ENCODE data around the gene BRSK2.

The BRSK2 gene

DNA sequence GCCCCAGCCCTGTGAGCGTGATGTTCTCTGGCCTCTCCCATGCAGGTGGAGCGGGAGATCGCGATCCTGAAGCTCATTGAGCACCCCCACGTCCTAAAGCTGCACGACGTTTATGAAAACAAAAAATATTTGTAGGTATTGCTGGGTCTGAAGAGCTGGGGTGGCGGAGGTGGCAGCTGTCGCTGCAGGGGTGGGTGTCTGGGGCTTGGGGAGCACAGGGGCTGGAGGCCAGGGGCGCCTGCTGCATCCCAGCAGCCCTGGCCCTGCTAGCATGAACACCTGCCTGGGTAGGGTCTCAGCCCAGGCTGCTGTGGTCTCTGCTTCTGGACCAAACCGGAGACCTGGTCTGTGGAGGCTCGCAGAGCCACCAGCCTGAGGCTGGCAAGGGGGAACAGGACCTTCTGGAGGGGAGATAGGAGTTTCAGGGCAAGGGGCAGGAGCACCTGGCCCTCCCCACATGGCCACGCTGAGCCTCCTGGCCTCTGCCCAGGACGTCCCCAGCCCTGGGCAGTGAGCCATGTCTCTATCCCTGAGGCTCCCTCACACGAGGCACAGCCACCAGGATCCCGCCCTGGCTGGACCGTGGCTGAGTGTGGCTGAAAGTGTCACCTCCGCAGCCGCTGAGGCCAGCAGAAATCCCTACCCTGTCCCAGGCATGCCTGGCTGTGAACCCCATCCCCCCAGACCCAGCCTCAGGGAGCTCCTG is 48.7 kb downstream of the BRSK2 start:
- DNase-seq, result no peak

DNA sequence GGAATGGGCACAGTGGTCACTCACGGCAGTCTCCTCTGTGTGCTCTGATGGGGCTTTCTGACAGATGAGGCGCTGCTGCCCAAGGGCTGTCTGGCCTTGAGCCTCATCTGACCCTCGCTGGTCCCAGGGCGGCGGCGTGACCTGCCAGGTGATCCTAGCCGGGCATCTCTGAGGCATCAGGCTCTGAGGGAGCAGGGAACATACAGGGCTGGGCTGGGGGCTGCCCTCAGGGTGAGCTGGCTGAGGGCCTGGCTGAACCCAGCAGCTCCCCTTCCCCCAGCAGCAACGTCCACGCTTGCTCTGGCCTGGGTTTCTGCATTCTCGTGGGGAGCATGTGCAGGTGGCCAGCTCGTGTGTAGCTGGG is 49.2 kb downstream of the BRSK2 start:
- no peak for DNase-seq

DNA sequence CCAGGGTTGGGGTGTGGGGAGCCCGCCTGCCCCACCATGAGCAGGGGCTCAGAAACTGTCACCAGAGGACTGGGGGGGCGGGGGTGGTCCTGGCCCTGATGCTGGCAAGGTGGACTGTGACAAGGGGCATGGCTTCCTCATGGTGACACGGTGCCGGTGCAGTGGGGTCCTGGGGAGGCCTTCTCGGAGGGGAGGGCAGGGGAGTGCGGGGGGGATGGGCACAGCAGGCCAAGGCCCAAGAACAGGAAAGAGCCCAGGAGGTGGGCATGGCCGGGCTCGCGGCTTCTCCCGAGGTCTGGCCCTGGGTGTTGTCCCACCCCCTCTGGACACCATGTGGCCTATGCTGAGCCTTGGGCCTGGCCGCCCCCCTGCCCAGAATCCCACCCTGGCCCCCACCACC is 49.6 kb downstream of the BRSK2 start:
- DNase-seq, result no peak

DNA sequence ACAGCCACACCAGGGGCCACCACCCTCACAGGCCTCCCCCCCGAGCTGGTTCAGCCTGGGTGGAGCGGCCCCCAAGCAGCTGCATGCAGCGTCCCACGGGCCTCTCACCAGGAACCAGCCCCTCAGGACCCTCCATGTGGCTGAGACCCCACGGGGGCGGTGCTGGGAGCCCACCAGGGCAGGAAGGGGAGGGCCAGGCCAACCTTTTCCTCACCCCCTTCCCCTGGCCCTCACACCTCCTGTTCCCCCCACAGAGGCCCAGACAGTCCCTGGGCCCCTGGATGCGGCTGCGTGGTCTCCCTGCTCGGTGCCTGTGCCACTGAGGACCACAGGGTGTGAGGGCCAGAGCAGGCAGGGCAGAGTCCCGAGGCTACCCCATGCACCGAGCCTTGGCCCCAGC is 50.3 kb downstream of the BRSK2 start:
- no peak for DNase-seq

DNA sequence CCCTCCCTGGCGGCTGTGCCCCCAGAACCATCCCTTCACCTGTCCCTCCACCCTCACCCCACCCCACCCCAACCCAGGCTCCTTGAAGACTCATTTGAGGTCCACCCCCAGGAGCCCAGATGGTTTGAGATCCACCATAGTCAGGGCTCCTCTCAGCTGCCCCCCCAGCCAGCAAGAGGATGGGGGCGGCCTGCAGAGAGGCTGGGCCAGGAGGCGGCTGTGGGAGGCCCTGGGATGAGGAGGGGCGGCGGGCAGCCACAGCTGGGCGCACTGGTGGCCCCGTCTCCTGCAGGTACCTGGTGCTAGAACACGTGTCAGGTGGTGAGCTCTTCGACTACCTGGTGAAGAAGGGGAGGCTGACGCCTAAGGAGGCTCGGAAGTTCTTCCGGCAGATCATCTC is 50.8 kb downstream of the BRSK2 start:
- DNase-seq, result no peak

DNA sequence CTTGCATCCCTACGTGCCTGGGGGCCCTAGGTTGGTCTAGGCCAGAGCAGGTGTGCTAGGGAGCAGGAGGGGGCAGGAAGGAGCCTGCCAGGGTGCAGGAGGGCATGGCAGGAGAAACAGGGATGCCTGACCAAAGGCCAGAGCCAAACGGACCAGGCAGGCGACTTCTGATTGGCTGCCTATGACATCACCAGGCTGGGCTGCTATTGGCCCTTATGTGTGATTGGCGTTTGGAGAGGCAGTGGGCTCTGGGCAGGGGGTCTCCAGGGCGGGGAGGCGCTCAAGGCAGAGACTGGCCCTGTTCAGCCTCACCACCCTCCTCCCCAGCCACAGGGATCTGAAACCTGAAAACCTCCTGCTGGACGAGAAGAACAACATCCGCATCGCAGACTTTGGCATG is 52.4 kb downstream of the BRSK2 start:
- no peak for DNase-seq

DNA sequence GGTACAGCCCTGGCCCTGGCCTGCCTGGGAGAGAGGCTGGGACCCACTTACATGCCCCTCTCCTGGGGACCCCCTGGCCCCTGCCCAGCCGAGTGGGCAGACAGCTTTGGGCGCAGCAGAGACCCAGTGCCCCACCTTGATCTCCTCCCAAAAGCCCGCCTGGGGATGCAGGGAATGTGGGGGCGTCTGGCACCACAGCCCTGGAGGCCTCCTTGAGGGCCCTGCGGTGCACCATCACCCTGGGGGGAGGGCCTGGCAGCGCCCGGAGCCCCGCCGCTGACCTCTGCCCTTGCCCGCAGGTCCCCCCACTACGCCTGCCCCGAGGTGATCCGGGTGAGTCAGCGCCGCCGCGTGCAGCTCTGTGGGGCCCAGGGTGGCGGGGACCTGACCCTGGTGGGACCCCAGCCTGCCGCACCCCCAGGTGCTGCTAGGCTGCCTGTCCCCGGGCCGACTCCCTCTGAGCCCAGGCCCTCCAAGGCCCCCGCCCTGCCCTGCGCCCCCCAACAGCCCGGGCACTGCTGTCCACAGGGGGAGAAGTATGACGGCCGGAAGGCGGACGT is 53.2 kb downstream of the BRSK2 start:
- DNase-seq, result no peak

DNA sequence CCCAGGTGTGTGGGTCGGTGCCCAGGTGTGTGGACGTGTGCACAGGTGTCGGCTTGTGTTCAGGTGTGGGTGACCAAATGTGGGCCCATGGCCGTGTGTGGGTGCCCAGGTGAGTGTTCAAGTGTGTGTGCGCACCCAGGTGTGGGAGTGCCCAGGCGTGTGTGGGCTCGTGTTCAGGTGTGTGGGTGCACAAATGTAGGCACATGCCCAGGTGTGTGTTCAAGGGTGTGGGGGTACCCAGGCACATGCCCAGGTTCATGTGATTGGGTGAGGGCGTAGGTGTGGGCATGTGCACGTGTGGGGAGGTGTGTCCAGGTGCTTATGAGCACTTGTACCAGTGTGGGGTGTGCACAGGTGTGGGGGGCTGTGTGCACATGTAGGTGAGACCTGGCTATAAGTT is 54.0 kb downstream of the BRSK2 start:
- DNase-seq, result no peak

DNA sequence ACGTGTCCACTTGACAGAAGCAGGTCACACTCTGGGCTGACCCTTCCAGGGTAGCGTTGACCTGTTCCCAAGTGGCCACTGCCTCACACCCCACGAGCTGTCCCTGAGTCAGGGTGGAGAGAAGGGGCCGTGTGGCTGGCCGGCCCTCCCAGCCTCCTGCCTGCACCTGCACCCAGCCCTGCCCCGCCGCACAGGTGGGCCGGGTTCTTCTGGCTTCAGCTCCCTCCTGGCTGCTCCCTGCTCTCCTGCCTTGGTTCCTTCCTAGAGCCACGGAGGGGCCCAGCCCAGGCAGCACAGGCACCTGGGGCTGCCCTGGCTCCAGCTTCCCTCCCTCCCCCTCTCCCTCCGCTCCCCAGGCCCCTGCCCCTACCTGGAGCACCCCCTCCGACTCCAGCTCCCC is 54.6 kb downstream of the BRSK2 start:
- DNase-seq, result no peak

DNA sequence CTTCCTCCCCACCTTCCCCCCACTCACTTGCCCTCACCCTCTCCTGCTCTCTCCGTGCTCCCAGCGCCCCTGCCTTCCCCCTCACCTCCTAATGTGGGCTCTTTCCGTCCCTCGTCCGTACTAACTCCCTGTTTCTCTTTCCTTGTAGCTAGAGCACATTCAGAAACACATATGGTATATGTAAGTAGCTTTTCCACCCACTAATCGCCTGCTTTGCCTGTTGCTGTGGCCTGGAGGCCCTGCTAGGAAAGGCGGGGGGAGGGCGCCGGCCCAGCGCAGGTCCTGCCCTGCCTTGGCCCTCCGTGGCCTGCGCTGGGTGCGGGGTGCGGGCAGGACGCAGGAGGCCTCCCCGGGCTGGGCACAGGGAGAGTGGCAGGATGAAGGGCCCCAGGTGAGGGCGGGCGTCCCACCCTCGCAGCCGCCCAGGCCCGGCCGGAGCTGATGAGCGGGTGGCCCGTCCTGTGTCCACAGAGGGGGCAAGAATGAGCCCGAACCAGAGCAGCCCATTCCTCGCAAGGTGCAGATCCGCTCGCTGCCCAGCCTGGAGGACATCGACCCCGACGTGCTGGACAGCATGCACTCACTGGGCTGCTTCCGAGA is 55.2 kb downstream of the BRSK2 start:
- no peak for DNase-seq

DNA sequence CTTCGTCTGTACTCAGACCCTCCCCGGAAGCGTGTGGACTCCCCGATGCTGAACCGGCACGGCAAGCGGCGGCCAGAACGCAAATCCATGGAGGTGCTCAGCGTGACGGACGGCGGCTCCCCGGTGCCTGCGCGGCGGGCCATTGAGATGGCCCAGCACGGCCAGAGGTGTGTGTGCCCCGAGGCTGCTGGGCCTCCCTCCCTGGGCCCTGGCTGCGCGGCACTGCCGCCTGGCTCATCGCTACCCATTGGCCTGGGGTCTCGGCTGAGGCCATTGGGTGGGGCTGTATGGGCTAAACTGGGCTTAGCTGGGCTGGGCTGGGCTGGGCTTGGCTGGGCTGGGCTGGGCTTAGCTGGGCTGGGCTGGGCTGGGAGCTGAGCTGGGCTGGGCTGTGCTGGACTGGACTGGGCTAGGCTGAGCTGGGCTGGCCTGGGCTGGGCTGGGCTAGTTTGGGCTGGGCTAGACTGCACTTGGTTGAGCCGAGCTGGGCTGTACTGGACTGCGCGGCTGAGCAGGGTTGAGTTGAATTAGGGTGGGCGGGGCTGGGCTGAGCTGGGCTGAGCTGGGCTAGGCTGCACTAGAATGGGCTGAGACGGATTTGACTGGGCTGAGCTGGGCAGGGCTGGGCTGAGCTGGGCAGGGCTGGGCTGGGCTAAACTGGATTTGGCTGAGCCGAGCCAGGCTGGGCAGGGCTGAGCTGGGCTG is 56.2 kb downstream of the BRSK2 start:
- no peak for DNase-seq

DNA sequence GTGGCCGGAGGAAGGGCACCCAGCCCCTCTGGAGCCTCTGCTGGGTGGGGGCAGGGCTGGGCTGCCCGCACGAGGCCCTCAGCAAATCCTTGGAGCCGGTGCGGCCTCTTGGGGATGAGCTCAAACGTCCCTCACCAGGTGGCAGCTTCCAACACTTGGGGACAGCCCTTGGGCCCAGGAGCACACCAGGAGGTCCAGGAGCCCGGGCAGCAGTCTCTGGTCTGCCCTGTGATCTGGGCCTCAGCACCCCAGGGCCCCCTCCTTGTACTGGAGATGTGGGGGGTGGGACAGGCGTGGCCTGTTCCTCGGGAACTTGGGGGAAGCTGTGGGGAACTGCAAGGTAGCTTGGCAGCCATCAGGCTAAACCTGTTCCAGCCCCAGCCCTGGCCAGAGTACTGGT is 56.9 kb downstream of the BRSK2 start:
- DNase-seq, result no peak

DNA sequence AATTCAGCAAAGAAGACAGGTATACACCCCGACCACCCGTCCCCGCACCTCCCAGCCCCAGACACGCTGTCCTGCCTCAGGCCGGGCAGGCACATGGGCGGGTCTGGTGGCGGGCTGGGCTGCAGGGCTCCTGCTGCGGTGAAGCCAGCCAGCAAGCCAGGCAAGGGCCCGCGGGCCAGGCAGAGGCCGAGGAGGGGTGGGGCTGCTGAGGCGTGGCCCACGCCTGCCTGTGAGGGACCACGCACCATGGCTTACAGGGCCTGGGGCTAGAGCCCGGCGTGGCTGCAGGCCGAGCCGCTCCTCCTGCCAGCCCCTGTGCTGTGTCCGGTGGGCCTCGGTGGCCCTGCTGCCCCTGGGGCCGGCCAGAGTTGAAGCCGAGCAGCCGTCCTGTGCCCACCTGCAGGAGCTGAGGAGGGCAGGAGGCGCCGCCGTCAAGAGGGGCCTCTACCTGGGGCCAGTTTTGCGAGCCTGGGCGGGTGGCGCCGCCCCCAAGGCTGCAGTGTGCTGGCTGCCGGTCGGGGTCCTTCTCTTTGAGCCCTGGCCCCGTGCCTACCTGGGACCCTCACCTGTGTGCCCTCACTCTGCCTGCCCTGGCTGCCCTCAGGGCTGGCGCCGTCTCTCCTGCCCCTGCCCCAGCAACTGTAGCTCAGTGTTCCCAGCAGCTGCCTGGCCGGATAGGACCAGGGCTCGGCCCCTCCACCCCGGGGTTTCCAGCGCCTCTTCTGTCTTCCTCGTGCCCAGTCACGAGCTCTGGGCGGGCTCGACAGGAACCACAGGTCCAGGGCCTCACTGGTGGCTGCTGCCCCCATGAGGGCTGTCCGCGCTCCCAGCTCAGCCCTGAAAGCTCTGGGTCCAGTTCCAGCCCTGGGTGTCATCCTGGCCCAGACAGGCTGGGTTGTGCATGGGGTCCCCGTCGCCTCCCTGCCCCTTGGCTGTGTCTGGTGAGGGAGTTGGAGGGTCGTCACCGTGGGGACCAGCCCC is 58.4 kb downstream of the BRSK2 start:
- DNase-seq, result no peak

DNA sequence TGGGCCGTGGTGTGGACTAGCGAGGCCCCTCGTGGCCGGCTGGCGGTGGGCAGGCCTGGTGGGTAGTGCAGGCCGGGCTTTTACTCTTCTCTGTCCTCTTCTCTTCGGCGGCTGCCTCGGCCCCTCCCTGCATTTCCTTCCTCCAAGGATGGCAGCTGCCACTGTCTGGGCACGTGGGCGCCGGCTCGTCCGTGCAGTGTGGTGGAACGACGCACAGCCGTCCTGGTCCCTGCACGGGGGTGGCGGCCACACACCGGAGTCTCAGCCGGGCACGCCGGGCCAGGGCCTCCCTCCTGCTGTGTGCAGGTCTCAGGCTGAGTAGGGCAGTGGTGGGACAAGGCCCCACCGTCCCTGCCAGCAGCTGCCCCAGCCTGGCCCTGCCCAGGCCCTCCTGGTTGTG is 59.1 kb downstream of the BRSK2 start:
- no peak for DNase-seq

DNA sequence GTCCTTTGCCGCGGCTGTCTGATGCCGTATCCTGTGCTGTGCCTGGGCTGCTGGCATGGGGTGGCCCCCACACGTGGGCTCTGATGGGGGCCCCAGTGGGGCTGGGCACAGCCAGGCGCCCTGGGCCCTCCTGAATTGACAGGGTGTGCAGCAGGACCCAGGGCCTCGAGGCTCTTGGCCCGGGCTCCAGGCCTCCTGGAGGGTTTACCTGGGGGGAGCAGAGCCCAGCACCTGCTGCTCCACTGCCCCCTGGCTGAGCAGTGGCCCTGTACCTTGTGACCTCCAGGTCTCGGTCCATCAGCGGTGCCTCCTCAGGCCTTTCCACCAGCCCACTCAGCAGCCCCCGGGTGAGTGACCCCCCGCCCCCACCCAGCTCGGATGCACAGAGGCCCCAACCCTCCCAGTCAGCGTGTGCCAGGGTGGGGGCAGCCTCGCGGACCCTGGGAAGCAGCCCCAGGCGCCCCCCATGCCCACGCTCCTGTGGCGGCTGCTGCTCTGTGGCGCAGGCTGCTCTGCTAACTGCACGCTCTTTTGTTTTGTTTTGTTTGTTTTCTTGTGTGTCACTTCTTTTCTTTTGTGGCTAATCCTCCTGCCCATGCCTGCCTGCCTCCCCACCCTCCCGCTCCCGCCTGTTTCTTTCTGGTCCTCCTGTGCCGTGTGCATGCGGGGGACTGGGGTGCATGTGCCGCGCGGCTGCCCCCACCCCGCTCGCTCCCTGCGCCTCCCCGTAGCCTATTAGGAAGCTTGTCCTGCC is 59.9 kb downstream of the BRSK2 start:
- no peak for DNase-seq

DNA sequence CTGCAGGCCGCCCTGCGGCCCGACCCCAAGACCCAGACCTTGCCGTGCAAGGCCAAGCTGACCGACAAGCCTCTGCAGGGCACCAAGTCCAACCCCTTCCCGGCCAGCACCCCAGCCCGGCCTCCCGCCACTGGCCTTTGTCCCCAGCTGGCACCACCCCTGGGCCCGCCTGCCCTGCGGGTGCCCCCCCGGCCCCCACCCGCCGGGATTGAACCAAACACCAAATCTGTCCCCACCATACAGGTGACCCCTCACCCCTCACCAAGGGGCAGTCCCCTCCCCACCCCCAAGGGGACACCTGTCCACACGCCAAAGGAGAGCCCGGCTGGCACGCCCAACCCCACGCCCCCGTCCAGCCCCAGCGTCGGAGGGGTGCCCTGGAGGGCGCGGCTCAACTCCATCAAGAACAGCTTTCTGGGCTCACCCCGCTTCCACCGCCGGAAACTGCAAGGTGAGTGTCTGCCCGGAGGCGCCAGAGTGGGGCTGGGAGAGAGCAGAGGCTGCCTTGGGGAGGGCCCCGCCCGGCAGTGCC is 60.7 kb downstream of the BRSK2 start:
- DNase-seq, result no peak

DNA sequence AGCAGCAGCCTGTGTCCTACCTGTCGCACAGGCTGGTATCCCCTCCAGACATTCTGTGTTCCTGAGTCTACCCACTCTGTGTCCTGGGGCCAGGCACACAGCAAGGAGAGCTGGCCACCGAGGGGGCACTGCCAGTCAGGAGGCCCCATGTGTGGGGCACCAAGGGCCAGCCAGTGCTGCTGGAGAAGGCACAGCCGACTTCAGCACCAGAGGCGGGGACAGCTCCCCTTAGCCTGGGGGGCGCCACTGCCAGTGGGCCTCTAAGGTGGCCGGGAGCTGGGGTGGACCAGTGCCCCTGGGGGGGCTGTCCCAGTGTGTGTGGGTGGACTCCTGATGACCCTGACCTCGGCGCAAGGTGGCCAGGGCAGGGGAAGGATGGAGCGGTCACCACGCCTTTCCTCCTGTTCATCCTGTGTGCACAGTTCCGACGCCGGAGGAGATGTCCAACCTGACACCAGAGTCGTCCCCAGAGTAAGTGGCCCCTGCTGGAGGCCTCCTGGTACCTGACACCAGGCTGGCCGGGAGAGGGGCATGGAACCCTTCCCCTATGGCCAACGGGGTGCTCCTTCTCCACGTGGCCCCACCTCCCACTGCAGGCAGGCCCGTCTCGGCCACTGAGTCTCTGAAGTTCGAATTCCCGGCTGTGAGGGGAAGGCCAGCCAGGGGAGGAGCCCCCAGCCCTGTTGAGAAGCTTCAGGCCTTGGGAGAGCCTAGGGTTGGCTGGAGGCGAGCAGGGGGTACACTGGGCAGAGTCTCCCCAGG is 61.4 kb downstream of the BRSK2 start:
- no peak for DNase-seq

DNA sequence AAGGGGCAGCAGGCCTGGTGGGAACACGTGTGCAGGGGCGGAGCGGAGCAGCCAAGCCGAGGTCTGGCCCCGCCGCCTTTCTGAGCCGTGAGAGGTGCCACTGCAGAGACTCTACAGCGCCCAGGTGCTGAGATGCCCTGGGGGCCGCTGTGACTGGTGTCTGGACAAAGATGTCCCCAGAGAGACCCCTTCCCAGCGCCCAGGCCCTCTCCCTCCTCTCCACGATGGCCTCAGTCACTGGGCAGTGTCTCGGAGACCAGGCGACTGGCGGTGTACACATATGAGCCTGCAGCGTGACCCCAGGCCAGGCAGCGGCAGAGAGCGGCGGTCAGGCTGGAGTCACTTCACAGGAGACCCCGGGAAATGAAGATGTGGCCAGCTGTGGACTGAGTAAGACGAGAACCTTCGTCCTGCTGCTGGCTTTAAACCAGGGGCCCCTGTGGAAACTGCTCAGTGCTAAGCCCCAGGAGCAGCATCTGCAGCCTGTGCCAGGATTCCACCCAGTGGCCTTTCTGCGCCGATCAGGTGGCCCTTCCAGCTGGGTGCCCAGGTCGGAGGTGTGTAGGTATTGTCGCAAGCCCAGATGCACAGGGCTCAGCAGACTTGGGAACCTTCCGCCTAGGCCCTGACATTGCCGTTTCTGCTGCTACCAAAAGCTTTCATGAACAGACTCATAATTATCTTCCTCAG is 62.2 kb downstream of the BRSK2 start:
- no peak for DNase-seq

DNA sequence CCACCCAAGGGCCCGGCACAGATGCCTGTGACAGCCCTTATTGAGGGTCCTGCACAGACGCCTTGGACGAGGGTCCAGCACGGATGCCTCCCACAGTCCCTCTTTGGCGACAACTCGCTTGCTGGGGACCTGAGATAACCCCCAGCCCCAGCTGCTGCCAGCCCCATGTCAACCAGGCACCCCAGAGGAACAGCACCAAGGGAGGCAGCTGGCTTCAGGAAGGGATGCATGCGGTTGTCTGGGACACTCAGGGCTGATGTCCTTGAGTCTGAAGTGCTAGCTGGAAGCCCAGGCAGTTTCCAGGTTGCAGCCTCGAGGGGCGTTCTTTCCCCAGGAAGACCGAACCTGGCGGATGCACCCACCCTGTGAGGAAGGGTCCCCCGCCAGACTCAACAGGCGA is 63.0 kb downstream of the BRSK2 start:
- no peak for DNase-seq

DNA sequence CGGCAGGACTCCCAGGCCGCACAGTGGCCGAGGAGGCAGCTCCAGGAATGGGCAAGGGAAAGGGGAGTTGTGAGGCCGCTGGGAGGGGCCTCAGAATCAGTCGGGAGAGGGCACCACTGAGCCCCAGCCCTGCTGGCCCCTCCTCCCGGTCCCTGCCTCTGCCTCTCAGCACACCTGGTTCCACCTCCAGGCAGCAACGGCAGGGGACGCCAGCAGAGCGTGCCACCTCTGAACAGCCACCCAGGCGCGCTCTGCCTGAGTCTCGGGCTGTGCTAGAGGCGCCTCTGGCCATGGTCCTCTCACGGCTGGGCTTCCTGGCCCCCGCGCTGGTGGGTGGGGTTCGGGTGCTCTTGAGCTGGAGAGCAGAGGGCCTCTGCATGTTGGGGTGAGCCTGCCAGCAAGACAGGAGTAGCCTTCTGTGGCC is 63.9 kb downstream of the BRSK2 start:
- DNase-seq, result no peak

All from right forelimb (tissue), 1 donor.